OCI-LY1 (cell line): ENCODE data around the gene ZNF618.

Experiments used
- H2AFZ ChIP-seq: fragments of 200-600 bp; sonication (generic), shearing (Covaris generic); 2 replicates; pipeline ENCODE4 v1.6.0; 2014; ENCODE audit warnings: antibody characterized with exemption, mild to moderate bottlenecking, low read length
- H3F3A ChIP-seq: fragments of 200-600 bp; sonication (generic), shearing (Covaris generic); 2 replicates; pipeline ENCODE4 v1.6.0; 2014; ENCODE audit warnings: mild to moderate bottlenecking, antibody characterized with exemption, low read length, moderate library complexity; ENCODE audit not compliant: insufficient read depth
- H3K27ac ChIP-seq: fragments of 200-600 bp; sonication (generic); 2 replicates; pipeline ENCODE4 v1.5.1; 2014; ENCODE audit warnings: low read length, mixed run types, mild to moderate bottlenecking, low read depth; ENCODE audit not compliant: poor library complexity, severe bottlenecking
- H3K27me3 ChIP-seq: fragments of 200-600 bp; sonication (generic); 2 replicates; pipeline ENCODE4 v1.6.0; 2014; ENCODE audit warnings: antibody characterized with exemption, mild to moderate bottlenecking, low read length, moderate library complexity; ENCODE audit not compliant: insufficient read depth
- H3K36me3 ChIP-seq: fragments of 200-600 bp; sonication (generic); 2 replicates; pipeline ENCODE4 v1.6.1; 2014; ENCODE audit warnings: mild to moderate bottlenecking, antibody characterized with exemption, low read length, moderate library complexity, mixed read lengths; ENCODE audit not compliant: insufficient read depth
- H3K4me1 ChIP-seq: fragments of 200-600 bp; sonication (generic); 2 replicates; pipeline ENCODE4 v1.5.1; 2014; ENCODE audit warnings: mild to moderate bottlenecking, low read length, moderate library complexity; ENCODE audit not compliant: insufficient read depth, severe bottlenecking
- H3K4me2 ChIP-seq: fragments of 200-600 bp; sonication (generic), shearing (Covaris generic); 2 replicates; pipeline ENCODE4 v1.6.1; 2014; ENCODE audit warnings: low read length
- H3K4me3 ChIP-seq: fragments of 200-600 bp; sonication (generic); 2 replicates; pipeline ENCODE4 v1.5.1; 2014; ENCODE audit warnings: low read length, low read depth, mild to moderate bottlenecking, mixed read lengths; ENCODE audit not compliant: poor library complexity, severe bottlenecking
- H3K79me2 ChIP-seq: fragments of 200-600 bp; shearing (Covaris generic); 2 replicates; pipeline ENCODE4 v1.6.1; 2016; ENCODE audit warnings: mixed run types, low read length, mixed read lengths; ENCODE audit not compliant: insufficient read depth
- H3K9ac ChIP-seq: fragments of 200-600 bp; sonication (generic), shearing (Covaris generic); 2 replicates; pipeline ENCODE4 v1.6.1; 2014; ENCODE audit warnings: mild to moderate bottlenecking, low read length, mixed read lengths
- H3K9me2 ChIP-seq: fragments of 200-600 bp; sonication (generic), shearing (Covaris generic); 2 replicates; pipeline ENCODE4 v1.6.1; 2014; ENCODE audit warnings: low read depth, mild to moderate bottlenecking, low read length, mixed read lengths
- H3K9me3 ChIP-seq: fragments of 200-600 bp; shearing (Covaris generic); 2 replicates; pipeline ENCODE4 v1.6.1; 2014; ENCODE audit warnings: low read length, mixed read lengths
- H4K20me1 ChIP-seq: fragments of 200-600 bp; sonication (generic), shearing (Covaris generic); 2 replicates; pipeline ENCODE4 v1.6.0; 2016; ENCODE audit warnings: mild to moderate bottlenecking, low read length; ENCODE audit not compliant: insufficient read depth
- CTCF ChIP-seq: fragments of 200-600 bp; sonication (generic), shearing (Covaris generic); IDR thresholded peaks from 2 replicates; pipeline ENCODE4 v1.5.1; 2017; ENCODE audit warnings: mild to moderate bottlenecking, antibody characterized with exemption, low read length, moderate library complexity, mixed read lengths
- EZH2 ChIP-seq: fragments of 200-600 bp; sonication (generic), shearing (Covaris generic); IDR thresholded peaks from 2 replicates; pipeline ENCODE4 v1.8.0; 2017; ENCODE audit warnings: borderline replicate concordance, mixed run types, mild to moderate bottlenecking, antibody characterized with exemption, low read length, moderate library complexity, mixed read lengths

ZNF618 gene

GRCh38 chr9:114012126-114012525 lies 136.0 kb downstream of the ZNF618 start:
- Histone ChIP-seq H3K9me2 (no peaks in the 10 kb centered on the region), H3K9ac (no peak overlapping the region), H3K4me3 (no peak overlapping the region), H3K9me3 (no peaks in the 10 kb centered on the region), H3K27me3 (no peaks in the 10 kb centered on the region), H3K36me3 (no peaks in the 10 kb centered on the region), H4K20me1 (no peaks in the 10 kb centered on the region), H3K4me1 (no peaks in the 10 kb centered on the region), H3K79me2 (no peaks in the 10 kb centered on the region), H3K27ac (no peak overlapping the region), H2AFZ (no peak overlapping the region), H3K4me2 (no peak overlapping the region), H3F3A (no peaks in the 10 kb centered on the region)
- TF ChIP-seq EZH2 (no peak), CTCF (no peak)

DNA sequence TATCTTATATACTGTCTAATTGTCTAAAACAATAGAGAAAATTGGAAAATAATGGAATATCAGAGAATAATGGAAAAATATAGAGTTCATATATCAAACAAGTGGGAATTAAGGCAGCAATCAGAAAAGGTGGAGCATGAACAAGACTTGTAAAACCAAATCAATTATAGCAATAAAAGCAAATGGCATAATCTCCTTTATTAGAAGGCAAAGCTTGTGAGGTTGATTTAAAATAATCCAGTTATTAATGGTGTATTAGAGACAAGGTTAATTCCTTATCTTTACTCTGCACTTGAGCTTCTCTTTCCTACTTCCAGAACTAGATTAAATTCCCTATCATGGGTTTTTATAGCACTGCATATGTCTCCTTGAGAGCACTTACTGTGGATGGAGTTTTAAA lies 137.9 kb downstream of the ZNF618 start:
- H3K9me3 ChIP-seq = no peaks in the 10 kb centered on the region
- no peak overlapping the region for H3K9ac ChIP-seq
- H3K4me3 ChIP-seq = no peak overlapping the region
- H3K27me3 ChIP-seq = no peaks in the 10 kb centered on the region
- no peaks in the 10 kb centered on the region for H3K9me2 ChIP-seq
- TF ChIP-seq CTCF = no peak
- no peaks in the 10 kb centered on the region for H3F3A ChIP-seq
- H3K79me2 ChIP-seq = no peaks in the 10 kb centered on the region
- no peaks in the 10 kb centered on the region for H4K20me1 ChIP-seq
- no peaks in the 10 kb centered on the region for H3K36me3 ChIP-seq
- H2AFZ ChIP-seq = no peak overlapping the region
- no peak overlapping the region for H3K4me2 ChIP-seq
- no peak overlapping the region for H3K27ac ChIP-seq
- H3K4me1 ChIP-seq = no peaks in the 10 kb centered on the region

DNA sequence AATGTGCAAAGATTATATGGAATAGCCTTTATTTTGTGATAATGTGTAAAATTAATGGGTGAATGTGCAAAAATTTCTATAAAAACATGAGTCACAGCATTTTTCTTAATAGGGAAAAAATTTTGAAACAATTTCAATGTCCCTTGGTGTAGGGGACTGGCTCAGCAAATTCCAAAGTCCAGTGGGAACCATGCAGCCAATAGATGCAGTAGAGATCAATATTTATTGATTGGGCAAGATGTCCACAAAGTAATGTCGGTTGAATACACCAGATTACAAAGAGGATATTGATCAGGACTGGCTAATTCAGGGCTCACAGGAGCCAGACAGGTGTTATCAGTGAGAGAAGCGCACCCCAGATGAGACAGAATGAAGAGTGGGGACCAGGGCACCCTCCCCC lies 139.5 kb downstream of the ZNF618 start:
- Histone ChIP-seq H3K9me2 (no peaks in the 10 kb centered on the region), H3K4me1 (no peaks in the 10 kb centered on the region), H3K27me3 (no peaks in the 10 kb centered on the region), H2AFZ (no peak overlapping the region), H3K4me3 (no peak overlapping the region), H3F3A (no peaks in the 10 kb centered on the region), H3K79me2 (no peaks in the 10 kb centered on the region), H3K27ac (no peak overlapping the region), H3K9me3 (no peaks in the 10 kb centered on the region), H3K4me2 (no peak overlapping the region), H3K36me3 (no peaks in the 10 kb centered on the region), H4K20me1 (no peaks in the 10 kb centered on the region), H3K9ac (no peak overlapping the region)
- TF ChIP-seq EZH2 = no peak
- TF ChIP-seq CTCF = no peak
